Hepatic stellate cell (primary cell): ENCODE data around the gene ENTPD7.
"Not testable (repeated sequence)": the region's sequence is repeated elsewhere in the genome, so short reads cannot be mapped to it uniquely, and the experiment has no call there.

ENCODE experiments used
- DNase-seq: peaks from one replicate; pipeline ENCODE4 v3.0.0; 2011; ENCODE audit warnings: low spot score

Gene ENTPD7, protein sequence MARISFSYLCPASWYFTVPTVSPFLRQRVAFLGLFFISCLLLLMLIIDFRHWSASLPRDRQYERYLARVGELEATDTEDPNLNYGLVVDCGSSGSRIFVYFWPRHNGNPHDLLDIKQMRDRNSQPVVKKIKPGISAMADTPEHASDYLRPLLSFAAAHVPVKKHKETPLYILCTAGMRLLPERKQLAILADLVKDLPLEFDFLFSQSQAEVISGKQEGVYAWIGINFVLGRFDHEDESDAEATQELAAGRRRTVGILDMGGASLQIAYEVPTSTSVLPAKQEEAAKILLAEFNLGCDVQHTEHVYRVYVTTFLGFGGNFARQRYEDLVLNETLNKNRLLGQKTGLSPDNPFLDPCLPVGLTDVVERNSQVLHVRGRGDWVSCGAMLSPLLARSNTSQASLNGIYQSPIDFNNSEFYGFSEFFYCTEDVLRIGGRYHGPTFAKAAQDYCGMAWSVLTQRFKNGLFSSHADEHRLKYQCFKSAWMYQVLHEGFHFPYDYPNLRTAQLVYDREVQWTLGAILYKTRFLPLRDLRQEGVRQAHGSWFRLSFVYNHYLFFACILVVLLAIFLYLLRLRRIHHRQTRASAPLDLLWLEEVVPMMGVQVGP

DNA sequence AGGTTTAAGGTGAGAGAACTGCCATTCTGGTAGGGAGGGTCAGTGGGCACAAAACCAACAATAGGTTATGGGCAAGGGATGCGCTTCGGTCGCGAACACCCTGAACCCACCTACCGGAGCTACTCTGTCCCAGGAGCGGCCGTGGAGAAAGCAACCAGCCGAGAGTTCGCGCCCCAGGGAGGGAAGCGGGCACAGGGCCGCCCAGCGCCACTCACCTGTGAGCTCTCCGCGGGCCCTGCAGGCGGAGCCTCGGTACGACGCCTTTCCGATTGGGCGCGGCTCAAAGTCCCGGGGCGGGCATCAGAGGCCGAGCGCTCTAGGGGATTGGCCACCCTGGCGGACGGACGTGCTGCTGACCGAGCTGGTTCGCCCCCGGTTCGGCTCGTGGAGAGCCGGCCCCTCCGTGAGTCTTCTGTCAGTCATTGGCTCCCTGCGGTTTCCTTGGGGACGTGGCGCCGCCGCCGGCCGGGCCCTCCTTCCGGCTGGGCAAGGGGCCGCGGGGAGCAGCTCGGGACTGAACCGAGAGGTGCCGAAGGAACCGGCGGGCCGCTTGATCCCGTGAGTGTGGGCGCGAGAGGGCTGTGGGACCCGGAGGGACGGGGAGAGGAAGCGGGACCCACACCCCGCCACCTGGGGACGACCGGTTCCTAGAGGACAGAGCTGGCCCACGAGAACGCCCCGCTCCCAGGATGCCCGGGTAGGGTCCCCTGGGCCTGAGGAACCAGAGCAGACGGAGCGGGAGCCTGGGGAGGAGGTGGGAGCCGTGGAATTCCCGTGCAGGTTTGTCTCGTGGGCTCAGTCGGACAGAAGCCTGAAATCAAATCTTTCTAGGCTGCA lies at the start of gene ENTPD7:
TSS of gene ENTPD7 (plus strand) at position 479 of the 837 bp plus-strand sequence. CDS start 448 bp downstream, outside the sequence.
- peak; percentile 98 for DNase-seq

DNA sequence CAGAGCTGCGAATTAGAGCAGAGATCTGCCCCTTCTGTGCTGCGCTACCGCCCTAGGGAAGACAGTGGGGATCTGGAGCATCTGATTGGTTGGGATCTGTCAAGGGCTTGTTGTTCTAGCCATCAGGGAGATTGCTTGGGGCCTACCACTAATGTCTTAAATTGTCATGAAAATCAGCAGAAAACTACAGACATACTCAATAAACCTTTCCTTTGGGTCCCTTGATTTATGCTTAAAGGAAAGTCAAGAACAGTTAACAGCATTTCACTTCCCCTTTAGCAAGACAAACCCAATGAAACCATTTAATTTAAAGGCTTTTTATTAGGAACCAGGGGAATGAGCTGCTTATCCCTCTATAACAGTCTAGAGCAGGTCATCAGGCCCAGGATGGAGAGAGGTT lies 49.1 kb upstream of the ENTPD7 start:
- DNase-seq: no peak

DNA sequence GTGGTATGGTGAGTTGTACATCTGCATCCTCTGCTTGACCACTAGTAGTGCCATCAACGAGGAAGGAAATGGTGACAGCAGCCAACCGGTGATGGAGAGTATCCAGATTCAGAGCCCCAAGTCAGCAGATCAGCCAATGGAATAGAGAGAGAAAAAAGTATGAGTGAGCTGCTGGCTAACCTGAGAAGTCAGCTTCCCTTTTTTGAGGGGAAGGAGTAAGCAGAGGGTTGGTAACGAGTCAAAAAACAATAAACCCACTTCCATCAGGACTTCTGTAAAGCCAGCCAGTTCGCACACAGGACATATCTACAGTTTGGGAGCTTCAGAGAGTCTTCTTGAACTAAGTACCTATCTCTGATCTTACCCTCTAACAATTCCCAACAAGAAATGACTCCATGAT lies 48.0 kb upstream of the ENTPD7 start:
- DNase-seq: no peak

DNA sequence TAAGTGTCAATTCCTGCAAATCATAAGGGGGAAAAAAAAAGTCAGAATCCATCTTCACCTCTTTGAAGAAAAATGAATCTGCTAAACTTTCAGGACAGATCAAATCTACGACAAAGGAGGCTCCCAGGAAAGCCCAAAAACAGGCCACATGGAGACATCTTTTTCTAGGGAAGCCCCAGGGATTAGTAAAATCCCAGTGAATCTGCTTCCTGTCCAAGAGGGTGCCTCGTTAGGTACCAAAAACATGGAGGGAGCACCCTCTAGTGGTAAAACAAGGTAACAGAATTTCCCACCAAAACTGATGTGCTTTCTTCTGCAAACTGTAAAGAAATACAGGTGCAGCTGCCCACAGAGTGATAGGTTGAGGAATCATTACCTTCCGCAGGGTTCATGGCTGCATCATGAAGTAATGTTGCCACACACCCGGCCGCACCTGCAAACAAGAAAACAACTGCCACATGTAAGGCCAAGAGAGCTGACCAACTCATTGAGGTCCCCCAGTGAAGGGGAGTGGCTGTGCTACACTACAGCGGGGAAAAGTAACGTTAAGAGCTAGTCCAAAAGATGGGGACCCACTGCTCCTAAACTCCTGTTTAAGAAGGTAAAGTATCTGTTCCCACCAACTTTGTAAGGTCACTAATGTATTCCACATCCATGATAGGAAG lies 47.0 kb upstream of the ENTPD7 start:
- DNase-seq: peak; percentile 73

DNA sequence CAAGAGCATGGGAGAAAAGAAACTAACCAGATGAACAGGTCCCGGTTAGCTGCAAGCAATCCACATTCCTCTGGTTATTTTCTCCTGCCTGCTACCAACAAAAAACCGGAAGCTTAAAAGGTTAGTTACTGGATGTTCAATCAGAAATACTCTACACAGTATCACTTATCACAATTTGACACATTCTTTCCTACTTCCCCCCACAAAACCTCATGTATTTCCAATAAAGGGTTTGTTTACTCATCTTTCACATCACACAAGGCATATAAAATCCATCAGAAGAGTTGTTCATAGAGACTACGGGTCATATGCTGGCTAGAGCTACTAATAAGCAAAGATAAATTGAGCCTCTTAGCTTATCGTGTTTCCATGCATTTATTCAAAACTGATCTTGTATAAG lies 43.9 kb upstream of the ENTPD7 start:
- no peak for DNase-seq

DNA sequence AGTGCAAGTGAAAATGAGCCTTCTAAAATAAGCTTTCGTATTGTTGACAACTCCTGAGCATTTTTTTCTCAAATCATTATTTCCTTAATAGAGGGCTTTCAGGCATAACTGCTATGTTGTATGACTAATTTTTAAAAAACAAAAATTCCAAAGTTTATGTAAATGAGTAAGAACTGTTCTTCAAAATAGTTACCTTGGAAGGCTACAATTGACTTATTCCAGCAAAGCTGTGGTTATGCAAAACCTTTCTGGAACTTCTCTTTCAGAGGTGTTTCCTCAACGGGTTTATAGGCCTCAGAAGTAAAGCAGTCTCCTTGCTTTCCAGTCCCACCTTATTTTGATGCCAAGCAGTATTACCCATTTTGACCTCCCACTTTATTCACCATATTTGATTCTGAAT lies 41.6 kb upstream of the ENTPD7 start:
- no peak for DNase-seq

DNA sequence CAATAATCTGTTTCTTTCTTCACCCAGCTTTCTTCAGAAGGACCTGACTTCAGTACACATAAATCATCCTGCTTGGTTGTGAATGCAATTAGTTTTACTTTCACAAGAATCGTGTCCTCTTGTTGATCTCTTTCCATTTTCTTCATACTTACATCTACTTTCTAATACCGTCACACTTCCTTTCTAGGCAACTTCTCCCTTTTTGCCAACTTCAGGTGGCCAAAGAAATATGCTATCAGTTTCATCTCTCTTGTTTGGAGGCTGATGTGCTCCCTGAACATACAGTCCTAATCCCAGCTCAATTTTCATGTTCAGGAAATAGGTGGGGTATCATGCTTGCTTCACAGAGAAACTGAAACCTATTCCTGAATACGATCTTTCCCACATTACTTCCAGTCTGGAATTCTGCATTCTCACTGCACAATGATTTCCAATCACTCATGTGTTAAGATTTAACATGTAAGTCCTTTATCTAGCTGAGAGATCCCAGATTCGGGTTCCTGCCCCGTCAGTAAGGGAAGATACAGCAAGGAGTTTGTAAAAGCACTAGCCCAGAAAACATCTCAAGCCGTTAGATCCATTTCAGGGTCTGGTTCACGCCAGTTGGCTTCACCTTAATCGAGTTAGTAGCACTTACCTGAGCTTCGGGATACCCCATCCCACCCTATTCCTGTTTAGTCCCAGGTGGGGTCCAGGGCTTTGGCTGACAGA lies 40.1 kb upstream of the ENTPD7 start:
- DNase-seq: no peak

DNA sequence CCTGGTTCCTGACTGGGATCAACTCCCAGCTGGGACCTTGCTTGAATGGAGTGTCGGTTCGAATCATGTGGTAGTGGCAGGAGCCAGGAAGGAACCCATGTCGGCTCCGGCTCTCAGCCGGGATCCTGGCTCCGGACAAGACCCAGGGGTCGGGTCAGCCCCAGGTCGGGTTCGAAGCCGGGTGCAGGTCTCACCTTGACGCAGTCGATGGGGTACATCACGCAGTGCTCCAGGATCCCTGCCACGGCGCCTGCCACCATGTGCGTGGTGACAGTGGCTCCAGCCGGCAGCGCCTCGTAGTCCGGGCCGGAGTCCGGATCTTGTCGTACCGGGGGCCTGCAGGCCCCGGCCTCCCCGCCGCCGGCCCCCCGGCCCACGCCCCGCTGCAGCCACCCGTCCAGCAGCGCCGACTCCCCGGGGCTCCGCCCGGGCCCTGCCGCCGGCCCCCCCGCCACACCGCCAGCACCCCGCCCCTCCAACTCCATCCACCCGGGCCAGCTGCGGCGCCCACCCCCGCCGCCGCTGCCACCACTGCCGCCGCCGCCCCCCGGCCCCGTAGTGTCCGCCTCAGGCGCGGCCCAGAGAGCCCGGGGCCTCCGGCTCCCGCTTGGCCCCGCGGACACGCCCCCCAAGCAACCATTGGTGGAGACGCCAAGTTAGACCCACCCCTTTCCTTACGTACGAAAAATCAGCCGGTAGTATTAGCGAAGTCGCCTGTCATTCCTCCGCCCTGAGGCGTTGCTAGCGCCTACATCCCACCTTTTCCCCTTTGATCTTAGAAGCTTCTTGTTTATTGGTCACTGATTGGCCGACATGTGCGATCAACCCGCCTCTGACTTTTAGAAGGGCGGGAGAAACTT lies 39.2 kb upstream of the ENTPD7 start, which contains the start of gene SLC25A28:
TSS of gene SLC25A28 (minus strand) at position 589 of the 860 bp plus-strand sequence. CDS start at position 485, 104 bp downstream.
- DNase-seq: peak; percentile 96

DNA sequence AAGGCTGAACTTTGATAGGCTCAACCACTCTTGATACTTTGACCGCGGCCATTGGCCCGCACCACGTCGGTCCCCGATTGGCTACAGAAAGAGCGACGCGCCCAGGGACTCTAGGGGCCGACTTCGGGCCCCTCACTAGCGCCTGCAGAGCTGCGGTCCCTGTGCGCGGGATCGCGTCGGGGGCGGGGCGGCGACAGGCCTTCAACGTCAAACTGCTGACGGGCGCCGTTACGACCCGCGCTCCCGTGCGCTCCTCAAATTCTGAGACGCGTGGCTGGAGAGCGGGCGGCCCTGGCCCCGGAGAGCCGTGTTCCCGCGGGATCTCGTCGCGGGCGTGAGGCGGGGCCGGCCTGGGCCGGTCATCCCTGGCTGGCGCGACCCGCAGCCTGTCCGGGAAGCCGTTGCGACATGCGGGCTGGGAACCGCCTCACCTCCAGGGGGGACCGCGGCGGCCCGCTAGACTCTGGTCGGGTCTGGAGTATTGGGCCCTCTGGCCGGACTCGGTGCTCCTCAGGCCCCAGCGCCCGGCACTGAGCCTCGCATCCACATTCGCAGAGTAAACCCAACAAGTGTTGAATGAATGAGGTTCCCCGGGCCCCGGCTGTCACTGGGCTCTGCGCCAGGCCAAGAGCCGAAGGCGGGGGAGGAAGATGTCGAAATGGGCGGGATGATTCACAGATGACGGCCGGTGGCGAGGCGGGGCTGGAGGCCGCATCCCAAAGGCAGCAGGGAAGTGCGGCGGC lies 38.4 kb upstream of the ENTPD7 start:
- DNase-seq: peak; percentile 89

DNA sequence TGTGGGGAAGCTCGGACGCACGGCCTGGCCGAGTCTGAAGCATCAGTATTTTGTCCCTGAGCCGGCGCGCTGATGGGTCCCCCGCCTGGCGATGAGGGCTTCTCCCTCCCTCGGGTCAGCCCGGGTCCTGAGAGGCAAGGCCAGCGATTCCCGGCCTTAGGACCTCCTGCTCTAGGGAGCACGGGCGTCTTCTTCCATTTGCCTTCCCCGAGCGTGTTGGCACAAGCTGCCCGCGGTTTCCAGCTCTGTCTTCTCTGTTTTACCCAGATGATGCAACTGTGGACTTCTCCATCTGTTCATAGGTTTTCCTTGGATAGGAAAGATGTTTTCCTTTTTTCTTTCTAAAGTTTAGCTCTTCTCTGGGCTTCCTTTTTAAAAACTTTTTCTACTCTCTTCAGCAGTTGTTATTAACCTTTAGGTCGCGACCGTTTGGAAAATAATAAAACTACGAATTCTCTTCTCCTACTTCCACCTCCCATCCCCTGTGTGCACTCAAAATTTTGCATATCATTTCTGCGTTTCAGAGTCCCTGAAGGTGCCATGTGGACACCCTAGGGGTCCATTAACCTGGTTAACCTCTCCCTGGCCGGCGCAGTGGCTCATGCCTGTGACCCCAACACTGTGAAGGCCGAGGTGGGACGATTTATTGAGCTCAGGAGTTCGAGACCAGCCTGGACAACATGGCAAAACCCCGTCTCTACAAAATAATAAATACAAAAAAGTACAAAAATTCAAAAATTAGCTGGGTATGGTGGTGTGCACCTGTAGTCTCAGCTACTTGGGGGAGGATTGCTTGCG lies 37.7 kb upstream of the ENTPD7 start:
- no peak for DNase-seq

DNA sequence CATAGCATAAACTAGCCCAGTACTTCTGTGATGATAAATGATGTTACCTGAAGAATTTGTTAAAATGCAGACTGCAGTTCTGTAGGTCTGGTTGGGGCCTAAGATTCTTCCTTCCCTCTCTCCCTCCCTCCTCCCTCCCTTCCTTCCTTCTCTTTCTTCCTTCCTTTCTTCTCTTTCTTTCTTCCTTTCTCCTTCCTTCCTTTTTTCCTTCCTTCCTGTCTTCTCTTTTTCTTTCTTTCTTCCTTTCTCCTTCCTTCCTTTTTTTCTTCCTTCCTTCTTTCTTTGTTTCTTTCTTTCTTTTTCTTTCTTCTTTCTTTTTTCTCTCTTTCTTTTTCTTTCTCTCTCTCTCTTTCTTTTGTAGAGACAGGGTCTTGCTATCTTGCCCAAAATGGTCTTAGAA lies 35.4 kb upstream of the ENTPD7 start:
- no peak for DNase-seq

DNA sequence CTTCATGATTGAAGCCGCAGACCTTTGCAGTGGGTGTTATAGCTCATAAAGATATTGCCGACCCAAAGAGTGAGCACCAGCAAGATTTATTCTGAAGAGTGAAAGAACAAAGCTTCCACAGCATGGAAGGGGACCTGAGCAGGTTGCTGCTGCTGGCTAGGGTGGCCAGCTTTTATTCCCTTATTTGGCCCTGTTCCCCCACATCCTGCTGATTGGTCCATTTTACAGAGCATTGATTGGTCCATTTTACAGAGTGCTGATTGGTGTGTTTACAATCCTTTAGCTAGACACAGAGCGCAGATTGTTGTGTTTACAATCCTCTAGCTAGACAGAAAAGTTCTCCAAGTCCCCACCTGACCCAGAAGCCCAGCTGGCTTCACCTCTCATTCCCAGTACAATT lies 34.2 kb upstream of the ENTPD7 start:
- not testable (repeated sequence) for DNase-seq

DNA sequence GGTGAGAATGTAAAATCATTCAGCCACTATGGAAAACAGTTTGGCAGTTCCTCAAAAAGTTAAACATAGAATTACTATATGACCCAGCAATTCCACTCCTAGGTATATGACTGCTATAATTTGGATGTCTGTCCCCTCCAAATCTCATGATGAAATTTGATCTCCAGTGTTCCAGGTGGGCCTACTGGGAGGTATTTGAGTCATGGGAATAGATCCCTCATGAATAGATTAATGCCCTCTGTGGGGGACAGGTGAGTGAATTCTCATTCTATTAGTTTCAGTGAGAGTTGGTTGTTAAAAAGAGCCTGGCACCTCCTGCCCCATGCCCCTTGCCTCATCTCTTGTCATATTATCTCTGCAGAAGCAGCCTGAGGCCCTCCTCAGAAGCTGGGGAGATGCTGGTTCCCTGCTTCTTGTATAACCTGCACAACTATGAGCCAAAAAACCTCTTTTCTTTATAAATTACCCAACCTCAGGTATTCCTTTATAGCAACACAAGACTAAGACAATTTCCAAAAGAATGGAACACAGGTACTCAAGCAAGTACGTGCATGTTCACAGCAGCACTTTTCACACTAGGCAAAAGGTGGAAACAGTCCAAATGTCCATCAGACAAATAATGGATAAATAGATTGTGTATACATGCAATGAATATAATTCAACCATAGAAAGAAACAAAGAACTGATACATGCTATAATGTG lies 30.2 kb upstream of the ENTPD7 start:
- DNase-seq: no peak

DNA sequence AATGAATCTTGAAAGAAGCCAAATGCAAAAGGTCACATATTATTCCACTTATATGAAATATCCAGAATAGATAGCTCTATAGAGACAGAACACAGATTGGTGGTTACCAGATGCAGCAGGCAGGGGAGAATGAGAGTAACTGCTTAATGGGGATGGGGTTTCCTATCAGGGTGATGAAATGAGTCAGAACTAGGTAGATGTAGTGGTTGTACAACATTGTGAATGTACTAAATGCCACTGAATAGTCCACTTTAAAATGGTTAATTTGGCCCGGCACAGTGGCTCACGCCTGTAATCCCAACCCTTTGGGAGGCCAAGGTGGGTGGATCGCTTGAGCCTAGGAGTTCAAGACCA lies 29.7 kb upstream of the ENTPD7 start:
- no peak for DNase-seq

DNA sequence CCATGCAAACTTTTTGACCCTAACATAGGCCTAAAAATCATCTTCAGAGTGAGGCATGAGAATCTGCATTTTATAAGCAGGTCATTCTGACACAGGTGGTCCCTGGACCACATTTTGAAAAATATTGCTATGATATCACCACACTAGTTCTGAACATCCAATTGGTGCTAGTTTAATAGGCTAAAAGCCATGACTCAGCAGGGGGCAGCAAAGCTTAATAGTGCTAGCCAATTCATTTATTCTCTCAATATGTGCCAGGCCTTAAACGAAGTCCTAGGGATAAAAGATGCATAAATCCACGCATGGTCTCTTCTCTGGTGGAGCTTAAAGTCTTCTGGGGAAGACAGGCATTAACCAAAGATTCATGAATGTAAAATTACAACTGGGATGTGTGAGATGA lies 28.9 kb upstream of the ENTPD7 start:
- no peak for DNase-seq

DNA sequence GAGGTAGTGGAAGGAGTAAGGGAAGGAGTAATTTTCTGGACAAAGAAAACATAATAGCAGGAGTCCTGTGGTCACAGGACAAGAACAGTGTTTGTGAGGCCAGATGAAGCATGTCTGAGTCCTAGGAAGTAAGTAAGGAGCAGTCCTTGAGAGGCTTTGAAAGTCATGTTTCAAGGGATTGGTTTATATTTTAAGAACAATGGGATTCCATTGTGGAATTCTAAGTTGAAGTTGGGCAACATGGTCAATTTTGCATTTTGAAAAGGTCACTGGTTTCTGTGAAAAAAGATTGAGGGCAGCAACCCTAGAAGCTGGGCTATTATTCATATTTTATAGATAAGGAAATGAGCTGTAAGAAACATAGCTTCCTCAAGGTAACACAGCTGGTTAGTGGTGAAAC lies 28.3 kb upstream of the ENTPD7 start:
- no peak for DNase-seq

DNA sequence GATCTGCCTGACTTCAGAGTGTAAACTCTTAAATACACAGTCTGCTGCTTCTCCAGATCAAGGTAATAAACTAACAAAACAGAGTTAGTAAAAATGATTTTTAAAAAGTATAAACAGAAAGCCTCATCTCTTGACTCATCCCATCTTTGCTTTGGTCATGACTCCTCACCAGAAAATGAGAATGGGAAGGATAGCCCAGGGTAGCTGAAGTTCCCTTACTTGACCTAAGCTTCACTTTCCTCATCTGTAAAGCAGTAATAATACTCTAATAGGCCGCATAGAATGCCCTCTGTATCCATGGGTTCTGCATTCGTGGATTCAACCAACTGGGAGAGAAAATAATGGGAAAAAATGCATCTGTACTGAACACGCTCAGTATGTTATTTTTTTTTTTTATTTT lies 27.8 kb upstream of the ENTPD7 start:
- DNase-seq: no peak

DNA sequence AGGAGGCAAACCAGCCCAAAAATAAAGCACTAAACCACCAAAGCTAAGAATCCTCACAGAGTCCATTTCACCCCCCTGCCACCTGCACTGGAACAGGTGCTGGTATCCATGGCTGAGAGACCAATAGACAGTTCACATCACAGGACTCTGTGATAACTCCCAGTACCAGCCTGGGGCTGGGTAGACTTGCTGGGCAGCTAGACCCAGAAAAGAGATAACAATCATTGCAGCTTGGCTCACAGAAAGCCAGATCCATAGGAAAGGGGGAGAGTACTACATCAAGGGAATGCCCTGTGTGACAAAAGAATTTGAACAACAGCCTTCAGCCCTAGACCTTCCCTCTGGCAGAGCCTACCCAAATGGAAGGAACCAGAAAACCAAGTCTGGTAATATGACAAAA lies 25.5 kb upstream of the ENTPD7 start:
- no peak for DNase-seq
